Measurements from ENCODE around the gene ME3.

- TF ChIP-seq GATA2 (IDR thresholded peaks at IDR 0.05; ENCODE audit: low read depth, low read length) (no peak), GATA3 (IDR thresholded peaks at IDR 0.05; ENCODE audit: low read depth, low read length) (no peak)
Measured at GRCh38 chr11:86706338-86707131, 34.1 kb upstream of the ME3 start.

All from SH-SY5Y (cell line).